Naive thymus-derived CD4-positive, alpha-beta T cell (primary cell): ENCODE data around the gene NID1. TPM values are rescaled to one million over a fixed set of nuclear protein-coding genes. Genes with fewer than 3 reads are reported as not detected.
A peak's percentile ranks its signal among the peaks of the same experiment; 100 is the strongest.
"Not testable (repeated sequence)": the region's sequence is repeated elsewhere in the genome, so short reads cannot be mapped to it uniquely, and the experiment has no call there.

Experiments
- ATAC-seq: fragments of 150-1000 bp; cut with Tn5 transposase; 2 replicates; pipeline ENCODE4 v1.10.0; 2021; ENCODE audit warnings: mild to moderate bottlenecking, moderate library complexity
- CTCF ChIA-PET: fragments of 350-600 bp; sonication (Branson Sonifier 250); formaldehyde crosslinking; loops from one replicate; lab custom pipeline; 2021; ENCODE audit warnings: antibody characterized with exemption; lab: Charles Lee
- POLR2A ChIA-PET: fragments of 350-600 bp; sonication (Branson Sonifier 250); formaldehyde crosslinking; loops from one replicate; lab custom pipeline; 2021; ENCODE audit warnings: antibody characterized with exemption, inconsistent platforms; lab: Charles Lee
- DNase-seq, 9 donors: peaks; one replicate each; pipeline versions ENCODE4 v3.0.0 to v3.0.0-alpha.2; 2020 to 2022; ENCODE audit warnings: mixed read lengths in 1 of 9
- H3K27ac ChIP-seq: one replicate; pipeline ENCODE4 v1.7.0; 2013; ENCODE audit warnings: mild to moderate bottlenecking, low read depth, low read length, moderate library complexity
- H3K27me3 ChIP-seq, 2 donors: one replicate each; pipeline ENCODE4 v1.7.0; 2013; ENCODE audit warnings: low read length in 2 of 2, mild to moderate bottlenecking in 2 of 2, moderate library complexity in 2 of 2; ENCODE audit not compliant: control insufficient read depth in 2 of 2, insufficient read depth in 2 of 2
- H3K36me3 ChIP-seq, 3 experiments: 1 replicate in 2 of 3; 2 replicates in 1 of 3; pipeline ENCODE4 v1.7.0; 2013; ENCODE audit warnings: low read length in 3 of 3, mild to moderate bottlenecking in 3 of 3, moderate library complexity in 1 of 3; ENCODE audit not compliant: insufficient read depth in 3 of 3, control insufficient read depth in 2 of 3
- H3K4me1 ChIP-seq, 2 donors: one replicate each; pipeline ENCODE4 v1.7.0; 2013; ENCODE audit warnings: low read length in 2 of 2, mild to moderate bottlenecking in 2 of 2, moderate library complexity in 1 of 2; ENCODE audit not compliant: control insufficient read depth in 2 of 2, insufficient read depth in 2 of 2
- H3K4me3 ChIP-seq: 2 replicates; pipeline ENCODE4 v1.7.0; 2013; ENCODE audit warnings: mild to moderate bottlenecking, low read length
- H3K9me3 ChIP-seq, 3 experiments: 1 replicate in 2 of 3; 2 replicates in 1 of 3; pipeline ENCODE4 v1.7.0; 2013; ENCODE audit warnings: low read length in 3 of 3; ENCODE audit not compliant: control insufficient read depth in 2 of 3
- H3K27ac Mint-ChIP-seq, 9 donors: one replicate each; pipeline ENCODE4 v1.8.0; 2020 to 2022; ENCODE audit warnings: mixed read lengths in 9 of 9, mild to moderate bottlenecking in 8 of 9, moderate library complexity in 5 of 9, inconsistent platforms in 2 of 9
- H3K27me3 Mint-ChIP-seq, 5 donors: one replicate each; pipeline ENCODE4 v1.8.0; 2021 to 2022; ENCODE audit warnings: mixed read lengths in 5 of 5, mild to moderate bottlenecking in 1 of 5
- H3K36me3 Mint-ChIP-seq, 5 donors: one replicate each; pipeline ENCODE4 v1.8.0; 2020 to 2022; ENCODE audit warnings: mixed read lengths in 5 of 5, mild to moderate bottlenecking in 3 of 5, inconsistent platforms in 1 of 5
- H3K4me1 Mint-ChIP-seq, 7 donors: one replicate each; pipeline ENCODE4 v1.8.0; 2020 to 2022; ENCODE audit warnings: mixed read lengths in 7 of 7, mild to moderate bottlenecking in 3 of 7, inconsistent platforms in 1 of 7
- H3K4me3 Mint-ChIP-seq, 10 donors: one replicate each; pipeline ENCODE4 v1.8.0; 2020 to 2022; ENCODE audit warnings: mild to moderate bottlenecking in 10 of 10, mixed read lengths in 10 of 10, moderate library complexity in 6 of 10, inconsistent platforms in 2 of 10
- H3K9me3 Mint-ChIP-seq, 11 donors: one replicate each; pipeline ENCODE4 v1.8.0; 2020 to 2022; ENCODE audit warnings: mixed read lengths in 11 of 11, mild to moderate bottlenecking in 4 of 11, inconsistent platforms in 1 of 11, moderate library complexity in 1 of 11
- intact Hi-C, 2 donors: fragments of 100-400 bp; cut with micrococcal nuclease; formaldehyde crosslinking; loops; one replicate each; pipeline ENCODE4 v1.15.1; 2023
- polyA plus RNA-seq, 2 donors: library from polyadenylated mRNA; unstranded; fragments of 300-500 nt; fragmentation: Illumina TruSeq; gene quantifications; one replicate each; pipeline ENCODE4 v1.2.3, GENCODE V29; 2021
- total RNA-seq, 6 experiments: library from RNA in 5 of 6; stranded (reverse) in 5 of 6; gene quantifications; 1 replicate in 5 of 6; 2 replicates in 1 of 6; pipeline ENCODE4 v1.2.3 and lab custom pipeline; 2021 to 2026

NID1 gene
- total and polyA plus RNA-seq, 7 experiments from 2014 or later = 0.11 to 6.2 (median 0.22) TPM; not detected in 2

DNA sequence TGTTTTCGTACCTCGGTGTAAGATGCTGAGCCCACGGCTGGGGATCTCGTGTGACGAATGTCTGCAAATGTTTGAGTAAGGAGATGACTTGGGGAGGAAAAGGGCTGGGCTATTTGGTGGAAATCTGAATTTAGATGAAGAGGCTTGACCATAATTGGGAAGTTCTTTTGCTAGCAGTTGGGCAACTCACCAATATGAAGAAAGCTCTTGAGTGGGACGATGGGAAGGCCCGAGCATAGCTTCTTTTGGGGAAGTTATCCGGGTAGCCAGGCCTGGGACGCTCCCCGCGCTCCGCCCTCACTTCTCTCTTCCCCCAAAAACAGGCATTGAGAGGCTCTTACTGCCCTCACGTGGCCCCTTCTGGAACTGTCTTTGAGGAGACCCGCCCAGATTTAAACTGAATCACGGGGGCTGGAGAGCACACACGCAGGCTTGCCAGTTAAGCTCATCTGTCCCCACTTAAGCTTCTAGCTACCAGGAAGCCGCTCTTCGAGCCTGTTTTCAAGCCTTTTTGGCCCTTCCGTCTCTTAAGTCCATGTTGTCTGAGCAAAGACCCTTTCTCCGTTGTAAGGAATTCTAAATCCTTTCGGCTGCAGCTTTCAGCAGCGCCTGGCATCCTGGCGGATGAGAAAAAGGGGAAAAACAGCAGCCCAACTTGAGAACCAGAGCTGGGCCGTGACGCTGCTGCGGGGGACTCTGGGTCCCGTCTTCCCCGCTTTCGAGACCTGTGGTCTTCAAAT, 93.1 kb downstream of the NID1 start:
- peaks cover 0 to 2% (median 0%) of the 10 kb centered on the region in 5 donors for H3K36me3 Mint-ChIP-seq
- POLR2A ChIA-PET = interaction anchor here (0.6 to 2.1 kb wide), 9 partner anchors 9 to 467 kb away, joined by 3 to 22 read pairs (median 4); partner anchors contain the start of genes B3GALNT2 and LYST
- Histone ChIP-seq H3K4me1 (peaks cover 9 to 14% of the 10 kb centered on the region in 2 donors), H3K36me3 (no peaks in the 10 kb centered on the region), H3K27ac (peak overlapping the region; percentile 59), H3K27me3 (no peaks in the 10 kb centered on the region), H3K9me3 (no peaks in the 10 kb centered on the region), H3K4me3 (peak overlapping the region; percentile 14)
- H3K27ac Mint-ChIP-seq = peak overlapping the region; percentile 87 to 95 (median 90)
- peaks cover 9 to 19% (median 13%) of the 10 kb centered on the region in 7 donors for H3K4me1 Mint-ChIP-seq
- intact Hi-C loops = loop anchor here (1.0 to 10.0 kb wide), 16 partner anchors 17 to 879 kb away; partner anchors contain the start of gene LYST (in 2 of the 2)
- H3K9me3 Mint-ChIP-seq = peaks cover 0 to 3% (median 0%) of the 10 kb centered on the region in 11 donors
- peak; percentile 98 for ATAC-seq
- DNase-seq = peak; percentile 71 to 87 (median 84)
- H3K4me3 Mint-ChIP-seq = peak overlapping the region; percentile 67 to 82 (median 76)
- peaks cover 0 to 26% (median 0%) of the 10 kb centered on the region in 5 donors for H3K27me3 Mint-ChIP-seq
- CTCF ChIA-PET = interaction anchor here (0.6 to 3.3 kb wide), 36 partner anchors 9 to 1578 kb away, joined by 3 to 41 read pairs (median 4); partner anchors contain the start of gene LYST

DNA sequence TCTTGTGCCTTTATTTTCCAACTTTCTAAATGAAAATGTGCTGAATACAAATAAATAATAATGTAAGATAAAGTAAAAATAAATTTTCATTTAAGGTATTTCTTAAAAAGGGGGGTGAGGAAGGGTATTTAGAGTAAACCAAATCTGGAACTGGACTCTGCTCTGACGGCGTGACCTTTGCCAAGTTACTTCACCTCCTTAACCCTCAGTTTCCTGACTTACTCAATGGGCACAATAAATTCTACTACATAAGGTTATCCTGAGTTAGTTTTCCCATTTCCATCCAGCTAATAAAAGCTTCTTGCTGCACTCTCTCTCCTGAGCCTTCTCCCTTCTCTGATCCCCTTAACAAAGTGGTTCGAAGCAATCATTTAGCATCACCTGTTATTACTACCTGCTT, 93.9 kb downstream of the NID1 start:
- DNase-seq = no peak
- Histone ChIP-seq H3K27me3 (no peaks in the 10 kb centered on the region), H3K27ac (no peak overlapping the region), H3K9me3 (no peaks in the 10 kb centered on the region), H3K4me3 (no peak overlapping the region), H3K4me1 (peaks cover 9 to 14% of the 10 kb centered on the region in 2 donors), H3K36me3 (no peaks in the 10 kb centered on the region)
- ATAC-seq = no peak
- peak overlapping the region in 1 of 10 donors; percentile 81 for H3K4me3 Mint-ChIP-seq
- peaks cover 0 to 2% (median 0%) of the 10 kb centered on the region in 5 donors for H3K36me3 Mint-ChIP-seq
- peaks cover 9 to 23% (median 14%) of the 10 kb centered on the region in 7 donors for H3K4me1 Mint-ChIP-seq
- peak overlapping the region in 2 of 9 donors; percentile 94 to 95 for H3K27ac Mint-ChIP-seq
- ChIA-PET POLR2A (interaction anchor here (1.4 to 2.1 kb wide), 3 partner anchors 15 to 108 kb away, joined by 4 to 22 read pairs (median 5); partner anchors contain the start of gene LYST), CTCF (interaction anchor here (0.6 to 3.3 kb wide), 19 partner anchors 12 to 1577 kb away, joined by 3 to 41 read pairs (median 4); partner anchors contain the start of gene LYST)
- peaks cover 0 to 3% (median 0%) of the 10 kb centered on the region in 11 donors for H3K9me3 Mint-ChIP-seq
- peaks cover 0 to 28% (median 0%) of the 10 kb centered on the region in 5 donors for H3K27me3 Mint-ChIP-seq
- intact Hi-C loops = loop anchor here (1.0 to 10.0 kb wide), 16 partner anchors 17 to 879 kb away; partner anchors contain the start of gene LYST (in 2 of the 2)

DNA sequence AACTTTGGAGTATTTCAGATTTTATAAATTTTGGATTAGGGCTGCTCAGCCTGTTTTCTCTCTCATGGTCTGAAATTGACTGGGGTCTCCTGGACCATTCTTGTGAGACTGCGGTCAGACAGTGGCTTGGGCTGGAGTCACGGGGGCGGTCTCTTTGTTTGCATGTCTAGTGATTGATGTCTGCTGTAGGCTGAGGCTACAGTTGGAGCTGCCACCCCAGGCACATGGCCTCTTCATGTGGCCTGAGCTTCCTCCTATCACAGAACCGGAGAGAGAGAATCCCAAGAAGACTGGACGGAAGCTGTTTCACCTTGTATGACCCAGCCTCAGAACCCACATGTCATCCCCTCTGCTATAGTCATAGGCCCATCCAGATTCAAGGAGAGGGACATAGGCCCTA, 96.1 kb downstream of the NID1 start:
- no peak overlapping the region for H3K27ac ChIP-seq
- no peak for ATAC-seq
- no peak overlapping the region for H3K4me3 ChIP-seq
- peaks cover 9 to 39% (median 26%) of the 10 kb centered on the region in 7 donors for H3K4me1 Mint-ChIP-seq
- no peaks in the 10 kb centered on the region for H3K36me3 ChIP-seq
- H3K27ac Mint-ChIP-seq = no peak overlapping the region
- intact Hi-C loops = no loop called here
- ChIA-PET POLR2A (no interaction called here), CTCF (interaction anchor here (0.7 kb wide), 1 partner anchor 35 kb away, joined by 4 read pairs; no protein-coding TSS in a partner anchor)
- peaks cover 0 to 8% (median 0%) of the 10 kb centered on the region in 5 donors for H3K36me3 Mint-ChIP-seq
- H3K4me3 Mint-ChIP-seq = no peak overlapping the region
- H3K9me3 Mint-ChIP-seq = peaks cover 0 to 10% (median 2%) of the 10 kb centered on the region in 11 donors
- DNase-seq = no peak
- H3K4me1 ChIP-seq = peaks cover 9 to 14% of the 10 kb centered on the region in 2 donors
- H3K9me3 ChIP-seq = no peaks in the 10 kb centered on the region
- no peaks in the 10 kb centered on the region for H3K27me3 ChIP-seq
- peaks cover 0 to 28% (median 0%) of the 10 kb centered on the region in 5 donors for H3K27me3 Mint-ChIP-seq

DNA sequence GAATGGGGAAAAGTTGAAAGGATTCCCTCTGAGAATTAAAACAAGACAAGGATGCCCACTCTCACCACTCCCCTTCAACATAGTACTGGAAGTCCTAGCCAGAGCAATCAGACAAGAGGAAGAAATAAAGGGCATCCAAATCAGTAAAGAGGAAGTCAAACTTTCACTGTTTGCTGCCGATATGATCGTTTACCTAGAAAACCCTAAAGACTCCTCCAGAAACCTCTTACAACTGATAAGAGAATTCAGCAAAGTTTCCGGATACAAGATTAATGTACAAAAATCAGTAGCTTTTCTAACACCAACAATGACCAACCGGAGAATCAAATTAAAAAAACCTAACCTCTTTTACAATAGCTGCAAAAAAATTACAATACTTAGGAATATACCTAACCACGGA, 98.8 kb downstream of the NID1 start:
- H3K27me3 ChIP-seq, H3K27ac Mint-ChIP-seq, H3K27ac ChIP-seq, DNase-seq, H3K4me1 ChIP-seq, H3K9me3 ChIP-seq, H3K4me3 ChIP-seq, POLR2A ChIA-PET, H3K36me3 ChIP-seq, ATAC-seq, intact Hi-C loops, CTCF ChIA-PET: not testable (repeated sequence)
- Mint-ChIP-seq H3K27me3 (peaks cover 0 to 30% (median 0%) of the 10 kb centered on the region in 5 donors), H3K4me1 (peaks cover under 1 to 23% (median 12%) of the 10 kb centered on the region in 7 donors), H3K9me3 (peaks cover 0 to 10% (median 2%) of the 10 kb centered on the region in 11 donors), H3K4me3 (peak overlapping the region in 1 of 10 donors; percentile 1), H3K36me3 (peaks cover 0 to 11% (median 4%) of the 10 kb centered on the region in 5 donors)

DNA sequence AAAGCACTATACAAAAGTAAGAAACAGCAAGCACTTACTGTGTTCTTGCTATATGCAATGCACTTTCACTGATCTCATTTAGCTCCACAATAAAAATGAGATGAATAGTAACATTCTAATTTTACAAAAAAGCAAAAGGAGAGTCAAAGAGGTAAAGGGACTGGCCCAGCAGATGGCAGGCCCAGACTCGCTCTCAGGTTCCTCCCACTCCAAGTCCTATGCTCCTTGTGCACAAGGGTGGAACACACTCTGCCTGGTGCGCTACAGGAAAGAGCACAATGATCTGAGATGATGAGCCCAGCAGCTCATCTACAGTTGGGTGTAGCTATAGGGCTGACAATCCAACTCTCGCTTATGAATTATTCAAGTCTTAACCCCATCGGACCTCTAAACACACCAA, 104.1 kb downstream of the NID1 start:
- no peak overlapping the region for H3K4me3 ChIP-seq
- no peaks in the 10 kb centered on the region for H3K9me3 ChIP-seq
- DNase-seq (no peak), ATAC-seq (no peak)
- CTCF ChIA-PET = interaction anchor here (6.2 kb wide), 1 partner anchor 11 kb away, joined by 32 read pairs; no protein-coding TSS in a partner anchor
- Mint-ChIP-seq H3K27ac (no peak overlapping the region), H3K36me3 (peaks cover 0 to 9% (median 4%) of the 10 kb centered on the region in 5 donors), H3K9me3 (peaks cover 0 to 10% (median 2%) of the 10 kb centered on the region in 11 donors), H3K4me3 (no peak overlapping the region), H3K27me3 (peaks cover 0 to 24% (median 0%) of the 10 kb centered on the region in 5 donors), H3K4me1 (peaks cover 7 to 20% (median 18%) of the 10 kb centered on the region in 7 donors)
- POLR2A ChIA-PET = no interaction called here
- peaks cover under 1 to 3% of the 10 kb centered on the region in 2 donors for H3K4me1 ChIP-seq
- H3K36me3 ChIP-seq = no peaks in the 10 kb centered on the region
- H3K27me3 ChIP-seq = no peaks in the 10 kb centered on the region
- intact Hi-C loops = no loop called here
- H3K27ac ChIP-seq = no peak overlapping the region

DNA sequence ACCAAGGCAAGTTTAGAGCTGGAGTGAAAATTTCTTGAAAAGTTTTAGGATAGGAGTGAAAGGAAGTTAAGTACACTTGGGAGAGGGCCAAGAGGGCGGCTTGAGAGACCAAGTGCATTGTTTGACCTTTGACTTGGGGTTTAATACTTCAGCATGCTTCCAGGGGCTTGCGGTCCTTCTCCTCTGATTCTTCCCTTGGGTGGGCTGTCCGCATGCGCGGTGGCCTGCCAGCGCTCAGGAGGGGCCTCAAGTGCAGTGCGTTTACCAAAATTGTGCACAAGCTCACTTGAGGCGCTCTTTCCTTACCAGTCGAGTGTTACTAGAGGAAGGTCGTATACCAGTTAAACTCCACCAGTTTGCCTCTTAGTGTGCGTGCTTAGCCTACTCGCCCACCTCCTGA, 106.9 kb downstream of the NID1 start:
- Histone ChIP-seq H3K27me3 (no peaks in the 10 kb centered on the region), H3K4me3 (no peak overlapping the region), H3K4me1 (peaks cover 26 to 31% of the 10 kb centered on the region in 2 donors), H3K36me3 (no peaks in the 10 kb centered on the region), H3K9me3 (no peaks in the 10 kb centered on the region), H3K27ac (no peak overlapping the region)
- H3K4me1 Mint-ChIP-seq = peaks cover 31 to 35% (median 33%) of the 10 kb centered on the region in 7 donors
- peak overlapping the region in 1 of 9 donors; percentile 41 for H3K27ac Mint-ChIP-seq
- H3K27me3 Mint-ChIP-seq = peaks cover 0 to 8% (median 0%) of the 10 kb centered on the region in 5 donors
- POLR2A ChIA-PET = no interaction called here
- ATAC-seq (no peak), DNase-seq (no peak)
- H3K4me3 Mint-ChIP-seq = no peak overlapping the region
- intact Hi-C loops = no loop called here
- H3K9me3 Mint-ChIP-seq = no peaks in the 10 kb centered on the region
- peaks cover 0 to under 1% (median 0%) of the 10 kb centered on the region in 5 donors for H3K36me3 Mint-ChIP-seq
- CTCF ChIA-PET = interaction anchor here (6.2 kb wide), 1 partner anchor 14 kb away, joined by 32 read pairs; no protein-coding TSS in a partner anchor
